Measurements from ENCODE around the gene TRPC6. TPM values are rescaled to one million over a fixed set of nuclear protein-coding genes. Genes with fewer than 3 reads are reported as not detected.

The TRPC6 gene
- total RNA-seq, 1 donor from 2014 or later, result 0.51 TPM

GRCh38 chr11:101511065-101511464 is 72.7 kb downstream of the TRPC6 start:
- H3K4me1 Mint-ChIP-seq (ENCODE audit: unreplicated experiment), result peaks cover 7% of the 10 kb centered on the region
- no peak overlapping the region for H3K27ac Mint-ChIP-seq (ENCODE audit: unreplicated experiment)
- H3K9me3 Mint-ChIP-seq (ENCODE audit: unreplicated experiment), result no peaks in the 10 kb centered on the region
- no peak overlapping the region for H3K4me3 Mint-ChIP-seq (ENCODE audit: unreplicated experiment)
- TF ChIP-seq CTCF (IDR thresholded peaks at IDR 0.05; ENCODE audit: unreplicated experiment), result no peak
- H3K27me3 Mint-ChIP-seq (ENCODE audit: unreplicated experiment), result no peaks in the 10 kb centered on the region
- no peaks in the 10 kb centered on the region for H3K36me3 Mint-ChIP-seq (ENCODE audit: low read depth, unreplicated experiment)
- DNase-seq (ENCODE audit: low spot score), result no peak

- Mint-ChIP-seq H3K4me3 (ENCODE audit: unreplicated experiment) (no peak overlapping the region), H3K27me3 (ENCODE audit: unreplicated experiment) (no peaks in the 10 kb centered on the region), H3K4me1 (ENCODE audit: unreplicated experiment) (peaks cover 7% of the 10 kb centered on the region), H3K27ac (ENCODE audit: unreplicated experiment) (no peak overlapping the region), H3K36me3 (ENCODE audit: low read depth, unreplicated experiment) (no peaks in the 10 kb centered on the region), H3K9me3 (ENCODE audit: unreplicated experiment) (no peaks in the 10 kb centered on the region)
- TF ChIP-seq CTCF (IDR thresholded peaks at IDR 0.05; ENCODE audit: unreplicated experiment), result no peak
- DNase-seq (ENCODE audit: low spot score), result no peak
These were observed 73.2 kb downstream of the TRPC6 start for GRCh38 chr11:101510591-101510990.

GRCh38 chr11:101509922-101510321 is 73.9 kb downstream of the TRPC6 start:
- Mint-ChIP-seq H3K4me3 (ENCODE audit: unreplicated experiment) (no peak overlapping the region), H3K4me1 (ENCODE audit: unreplicated experiment) (peaks cover 7% of the 10 kb centered on the region), H3K36me3 (ENCODE audit: low read depth, unreplicated experiment) (no peaks in the 10 kb centered on the region), H3K27me3 (ENCODE audit: unreplicated experiment) (no peaks in the 10 kb centered on the region), H3K9me3 (ENCODE audit: unreplicated experiment) (no peaks in the 10 kb centered on the region), H3K27ac (ENCODE audit: unreplicated experiment) (no peak overlapping the region)
- TF ChIP-seq CTCF (IDR thresholded peaks at IDR 0.05; ENCODE audit: unreplicated experiment), result no peak
- no peak for DNase-seq (ENCODE audit: low spot score)

GRCh38 chr11:101508370-101508769 is 75.4 kb downstream of the TRPC6 start:
- no peak for DNase-seq (ENCODE audit: low spot score)
- no peak overlapping the region for H3K27ac Mint-ChIP-seq (ENCODE audit: unreplicated experiment)

GRCh38 chr11:101498891-101499290 is 84.9 kb downstream of the TRPC6 start:
- DNase-seq (ENCODE audit: low spot score), result no peak
- H3K27me3 Mint-ChIP-seq (ENCODE audit: unreplicated experiment), result peaks cover 2% of the 10 kb centered on the region
- no peak overlapping the region for H3K27ac Mint-ChIP-seq (ENCODE audit: unreplicated experiment)
- H3K9me3 Mint-ChIP-seq (ENCODE audit: unreplicated experiment), result no peaks in the 10 kb centered on the region
- TF ChIP-seq CTCF (IDR thresholded peaks at IDR 0.05; ENCODE audit: unreplicated experiment), result no peak
- H3K4me1 Mint-ChIP-seq (ENCODE audit: unreplicated experiment), result no peaks in the 10 kb centered on the region
- H3K36me3 Mint-ChIP-seq (ENCODE audit: low read depth, unreplicated experiment), result no peaks in the 10 kb centered on the region
- no peak overlapping the region for H3K4me3 Mint-ChIP-seq (ENCODE audit: unreplicated experiment)

More at GRCh38 chr11:101508370-101508769, 75.4 kb downstream of the TRPC6 start:
- TF ChIP-seq CTCF (IDR thresholded peaks at IDR 0.05; ENCODE audit: unreplicated experiment), result no peak
- H3K27me3 Mint-ChIP-seq (ENCODE audit: unreplicated experiment), result no peaks in the 10 kb centered on the region
- peaks cover 7% of the 10 kb centered on the region for H3K4me1 Mint-ChIP-seq (ENCODE audit: unreplicated experiment)
- no peaks in the 10 kb centered on the region for H3K9me3 Mint-ChIP-seq (ENCODE audit: unreplicated experiment)
- H3K4me3 Mint-ChIP-seq (ENCODE audit: unreplicated experiment), result no peak overlapping the region
- no peaks in the 10 kb centered on the region for H3K36me3 Mint-ChIP-seq (ENCODE audit: low read depth, unreplicated experiment)
